HG03135 (cell line): ENCODE measurements around the gene SLC35G3.
A peak's percentile ranks its signal among the peaks of the same experiment; 100 is the strongest.
"Not testable (repeated sequence)": the region's sequence is repeated elsewhere in the genome, so short reads cannot be mapped to it uniquely, and the experiment has no call there.

Experiments used
- ATAC-seq: cut with Tn5 transposase; IDR thresholded peaks from one replicate; pipeline ENCODE4 v1.9.1; 2021; ENCODE audit warnings: mild to moderate bottlenecking, moderate library complexity; ENCODE audit not compliant: unreplicated experiment

Gene SLC35G3

DNA sequence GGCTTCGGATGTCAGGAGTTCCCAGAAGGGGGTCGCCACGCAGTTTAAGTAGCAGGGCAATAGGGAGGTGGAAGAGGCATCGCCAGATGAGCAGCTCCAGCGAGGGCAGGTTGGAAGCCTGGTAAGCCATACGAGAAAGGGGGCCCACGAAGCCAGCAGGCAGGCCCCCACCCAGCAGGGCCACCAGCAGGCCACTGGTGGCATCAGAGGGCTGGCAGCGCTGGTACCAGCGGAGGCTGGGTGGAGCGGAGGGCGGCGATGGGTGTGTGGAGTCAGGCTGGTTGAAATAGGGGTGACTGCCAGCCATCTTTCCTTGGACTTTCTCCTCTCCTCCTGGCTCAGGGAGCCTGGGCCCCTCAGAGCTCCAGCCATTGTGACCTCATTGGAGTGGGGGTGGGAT is at the start of gene SLC35G3:
Gene SLC35G3, minus strand, starts transcription at position 393 of the 400 bp plus-strand sequence. Its CDS starts 86 bp downstream, at position 307.
- not testable (repeated sequence) for ATAC-seq

DNA sequence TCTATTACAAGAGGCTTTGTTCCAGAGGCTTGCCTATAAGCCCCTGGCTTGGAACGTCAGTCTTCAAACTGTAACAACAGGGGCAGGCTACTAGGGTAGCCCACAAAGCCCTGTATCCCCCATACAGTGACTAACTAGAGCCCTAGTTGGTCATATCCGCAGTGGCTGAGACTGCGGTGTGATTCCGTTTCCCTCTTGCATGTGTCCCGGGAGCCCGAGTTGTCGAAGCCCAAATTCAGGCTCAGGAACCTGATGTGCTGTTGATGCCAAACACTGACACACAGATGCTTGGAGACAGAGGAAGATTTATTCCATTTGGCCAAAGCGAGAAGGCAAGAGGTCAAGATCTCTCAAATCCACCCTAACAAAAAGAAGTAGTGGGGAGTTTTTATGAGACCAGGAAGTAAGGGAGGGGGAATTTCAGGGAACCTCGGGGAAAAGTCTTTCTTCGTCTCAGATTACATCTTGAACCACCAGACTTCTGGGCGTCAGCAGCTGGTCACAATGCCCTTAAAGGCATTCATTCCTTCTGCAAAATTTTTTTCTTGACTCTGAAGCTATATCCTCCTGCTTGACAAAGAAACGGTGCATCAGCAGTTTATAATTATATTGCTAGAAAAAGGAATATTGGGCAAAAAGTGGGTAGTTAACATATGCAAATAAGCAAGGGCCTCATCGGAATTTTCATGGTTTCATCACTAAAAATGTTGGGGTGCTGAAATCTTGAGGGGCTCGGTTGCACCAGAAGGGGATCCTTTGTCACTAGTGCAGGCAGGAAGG is 49.6 kb upstream of the SLC35G3 start:
- ATAC-seq = no peak

DNA sequence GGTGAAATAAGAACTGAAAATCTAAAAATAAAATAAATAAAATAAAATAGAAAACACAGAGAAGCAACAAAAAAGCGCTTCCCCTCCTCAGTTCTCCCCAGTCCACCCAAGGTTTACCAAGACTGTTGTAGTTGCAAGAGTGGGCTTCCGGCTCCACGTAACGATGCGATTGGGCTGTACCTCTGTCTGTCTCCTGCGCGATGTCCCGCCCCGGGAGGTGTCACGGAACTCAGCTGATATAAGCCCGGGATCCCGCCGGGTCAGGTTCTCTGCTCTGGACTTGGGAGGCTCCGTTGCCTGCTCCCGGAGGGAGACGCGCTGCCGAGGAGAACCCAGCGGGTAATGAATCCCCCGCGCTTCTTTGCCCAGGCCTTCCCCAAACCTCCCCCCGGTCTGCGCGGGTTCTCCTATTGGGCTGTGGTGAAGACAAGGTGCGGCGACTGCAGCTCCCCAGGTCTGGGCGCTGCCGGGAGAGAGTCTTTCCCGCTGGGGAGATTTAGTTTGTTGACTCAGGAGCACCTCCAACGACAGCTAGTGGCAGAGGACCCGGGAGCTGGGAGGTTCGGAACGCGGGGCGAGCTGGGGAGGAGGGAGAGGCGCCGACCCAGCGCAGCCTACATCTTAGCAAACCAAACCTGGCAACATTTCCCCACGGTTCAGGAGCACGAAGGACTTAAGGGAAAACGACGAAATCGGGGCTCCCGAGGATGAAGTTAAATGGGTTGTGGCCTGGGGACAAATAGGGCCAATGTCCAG is 48.8 kb upstream of the SLC35G3 start, which contains the start of gene SLFN5:
Gene SLFN5, plus strand, starts transcription at position 268 of the 756 bp plus-strand sequence. CDS start 15,619 bp downstream, outside the sequence.
- ATAC-seq = peak; percentile 74

DNA sequence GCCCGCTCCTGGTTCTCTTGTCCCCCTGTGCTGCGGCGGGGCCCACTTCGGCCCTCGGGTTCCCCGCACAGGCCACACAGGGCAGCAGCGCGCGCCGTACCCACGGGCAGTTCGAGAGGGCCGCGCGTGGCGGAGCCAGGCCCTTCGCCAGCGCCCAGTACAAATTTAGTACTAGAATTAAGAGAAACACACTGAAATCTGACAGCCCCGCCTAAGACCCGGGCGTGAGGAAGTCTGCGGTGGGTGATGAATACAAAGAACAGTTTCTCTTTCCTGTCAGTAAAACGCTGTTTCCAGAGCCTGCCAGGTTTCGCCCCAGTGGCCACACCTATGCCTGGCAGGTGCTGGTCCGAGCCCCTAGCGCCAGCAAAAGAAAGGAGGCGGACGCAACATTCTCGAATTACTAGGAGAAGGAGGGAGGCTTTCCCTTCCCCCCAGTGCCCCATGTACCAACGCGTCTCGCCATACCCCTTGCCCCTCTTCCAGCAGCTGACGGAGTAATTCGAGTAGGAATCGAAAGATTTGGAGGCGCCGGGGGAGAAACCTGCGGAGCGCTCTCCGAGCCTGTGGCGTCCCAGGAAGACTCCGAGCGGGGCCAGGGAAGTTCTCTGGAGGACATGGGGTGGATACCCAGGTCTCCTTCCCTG is 48.1 kb upstream of the SLC35G3 start:
- ATAC-seq = peak; percentile 49

DNA sequence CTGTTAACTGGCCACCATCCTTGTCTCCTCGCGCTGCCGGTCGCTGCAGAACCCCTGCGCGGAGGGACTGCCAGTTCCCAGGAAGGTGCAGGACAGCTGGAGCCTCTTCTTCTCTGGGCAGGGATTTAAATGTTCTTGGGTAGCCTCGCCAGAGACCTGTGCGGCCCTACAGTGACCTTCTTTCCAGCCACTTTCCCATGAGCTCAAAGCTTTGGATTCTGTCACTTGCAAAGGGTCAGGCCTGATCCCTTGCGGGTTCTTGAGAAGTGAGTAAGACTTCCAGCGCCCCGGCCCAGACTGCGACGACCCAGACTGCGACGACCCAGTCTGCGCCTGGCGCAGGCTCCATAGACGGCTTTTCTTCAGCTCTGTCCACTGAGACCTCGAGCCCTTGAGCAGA is 47.3 kb upstream of the SLC35G3 start:
- no peak for ATAC-seq

DNA sequence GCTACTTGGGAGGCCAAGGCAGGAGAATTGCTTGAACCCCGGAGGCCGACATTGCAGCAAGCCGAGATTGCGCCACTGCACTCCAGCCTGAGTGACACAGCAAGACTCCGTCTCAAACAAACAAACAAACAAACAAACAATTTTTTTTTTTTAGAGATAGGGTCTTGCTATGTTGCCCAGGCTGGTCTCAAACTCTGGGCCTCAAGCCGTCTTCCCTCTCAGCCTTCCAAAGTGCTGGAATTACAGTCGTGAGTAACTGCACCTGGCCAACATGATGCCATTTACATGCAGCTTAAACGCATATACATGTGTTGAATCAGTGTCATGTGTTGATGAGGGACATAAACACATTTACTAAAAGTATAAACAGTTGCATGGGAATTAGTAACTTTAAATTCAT is 46.7 kb upstream of the SLC35G3 start:
- ATAC-seq = no peak

DNA sequence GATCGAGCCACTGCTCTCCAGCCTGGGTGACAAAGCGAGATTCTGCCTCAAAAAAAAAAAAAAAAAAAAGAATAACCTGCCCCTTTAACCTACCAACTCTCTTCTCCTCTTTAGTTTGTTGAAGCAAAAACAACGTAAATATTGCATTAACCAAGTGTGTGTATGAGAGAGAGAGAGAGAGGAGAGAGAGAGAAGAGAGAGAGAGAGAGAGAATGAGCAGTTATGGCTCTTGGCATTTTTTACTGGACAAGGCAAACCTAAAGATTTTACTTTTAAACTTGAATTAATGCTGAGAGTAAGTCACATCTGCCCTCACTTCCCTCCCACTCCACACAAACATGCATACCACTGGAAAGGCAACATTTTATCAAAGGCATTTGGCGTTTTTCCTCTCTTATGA is 45.6 kb upstream of the SLC35G3 start:
- ATAC-seq = no peak

DNA sequence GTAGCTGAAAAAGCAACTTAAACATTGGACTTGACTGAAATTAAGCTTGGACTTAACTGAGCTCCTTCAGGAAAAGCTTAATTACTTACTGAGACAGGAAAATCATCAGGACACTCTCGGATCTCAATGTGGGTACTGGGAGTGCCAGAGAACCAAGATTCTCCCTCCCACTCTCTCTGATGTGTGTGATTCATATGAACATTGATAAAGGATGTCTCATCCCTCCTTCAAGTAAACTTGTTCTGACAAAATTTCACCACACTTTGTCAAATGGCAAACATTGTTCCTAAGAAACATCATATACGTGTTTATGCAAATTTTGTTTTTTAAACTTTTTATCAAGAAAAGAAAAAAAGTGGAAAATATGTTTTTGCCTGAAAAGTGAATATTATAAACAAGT is 44.6 kb upstream of the SLC35G3 start:
- no peak for ATAC-seq

DNA sequence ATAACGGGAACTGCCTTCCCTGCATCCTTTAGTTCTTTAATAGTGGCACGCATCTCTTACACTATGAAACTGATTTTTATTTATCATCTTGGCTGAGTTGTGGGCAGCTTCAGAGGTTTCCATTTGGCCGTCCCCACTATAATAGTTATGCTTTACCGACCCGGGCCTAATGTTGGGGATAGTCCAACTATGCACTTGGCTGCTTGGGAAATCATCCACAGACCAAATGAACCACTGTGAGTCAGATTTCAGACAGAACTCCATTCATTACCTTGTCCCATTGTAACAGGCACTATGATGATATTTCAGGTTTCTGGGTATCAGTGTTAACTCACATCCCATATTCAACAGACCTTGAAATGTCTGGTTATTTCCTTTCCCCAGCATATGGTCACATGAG is 42.6 kb upstream of the SLC35G3 start:
- no peak for ATAC-seq

DNA sequence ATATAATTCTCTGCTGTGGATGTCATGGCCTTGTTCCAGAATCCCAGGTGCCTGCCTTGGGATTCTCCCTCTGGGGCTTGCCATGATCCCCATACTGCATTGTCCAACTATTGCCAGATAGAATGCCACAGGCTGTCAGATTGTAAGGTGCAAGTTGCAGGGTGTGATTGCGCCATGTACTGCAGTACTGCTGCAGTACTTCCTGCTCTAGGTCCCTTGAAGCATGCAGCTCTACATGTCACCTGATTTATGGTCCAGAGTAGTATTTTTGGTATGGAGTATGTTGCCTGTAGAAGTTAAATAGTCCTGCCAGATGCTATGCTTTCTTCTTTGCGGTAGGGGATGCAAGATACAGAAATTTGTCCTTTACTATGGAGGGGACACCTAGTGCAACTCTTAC is 41.7 kb upstream of the SLC35G3 start:
- ATAC-seq = no peak

DNA sequence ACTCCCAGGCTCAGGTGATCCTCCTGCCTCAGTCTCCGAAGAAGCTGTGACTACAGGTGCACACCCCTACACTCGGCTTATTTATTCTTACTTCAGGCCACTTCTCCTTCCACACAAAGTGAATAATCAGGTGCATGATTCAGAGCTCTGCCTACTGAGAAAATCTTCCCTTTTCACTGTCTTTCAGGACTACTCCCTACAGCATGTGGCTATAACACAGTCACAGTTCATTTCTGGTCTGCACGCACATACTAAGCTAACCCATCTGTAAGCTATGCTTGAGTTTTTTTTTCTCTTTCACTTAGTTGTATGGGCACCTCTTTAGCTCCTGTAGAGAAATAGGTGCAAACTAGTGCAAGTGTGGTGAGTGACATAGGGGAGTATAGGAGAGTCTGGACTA is 41.1 kb upstream of the SLC35G3 start:
- no peak for ATAC-seq

DNA sequence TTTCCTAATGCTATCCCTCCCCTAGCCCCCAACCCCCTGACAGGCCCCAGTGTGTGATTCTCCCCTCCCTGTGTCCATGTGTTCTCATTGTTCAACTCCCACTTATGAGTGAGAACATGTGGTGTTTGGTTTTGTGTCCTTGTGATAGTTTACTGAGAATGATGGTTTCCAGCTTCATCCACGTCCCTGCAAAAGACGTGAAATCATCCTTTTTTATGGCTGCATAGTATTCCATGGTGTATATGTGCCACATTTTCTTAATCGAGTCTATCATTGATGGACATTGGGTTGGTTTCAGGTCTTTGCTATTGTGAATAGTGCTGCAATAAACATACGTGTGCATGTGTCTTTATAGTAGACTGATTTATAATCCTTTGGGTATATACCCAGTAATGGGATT is 40.1 kb upstream of the SLC35G3 start:
- ATAC-seq = not testable (repeated sequence)

DNA sequence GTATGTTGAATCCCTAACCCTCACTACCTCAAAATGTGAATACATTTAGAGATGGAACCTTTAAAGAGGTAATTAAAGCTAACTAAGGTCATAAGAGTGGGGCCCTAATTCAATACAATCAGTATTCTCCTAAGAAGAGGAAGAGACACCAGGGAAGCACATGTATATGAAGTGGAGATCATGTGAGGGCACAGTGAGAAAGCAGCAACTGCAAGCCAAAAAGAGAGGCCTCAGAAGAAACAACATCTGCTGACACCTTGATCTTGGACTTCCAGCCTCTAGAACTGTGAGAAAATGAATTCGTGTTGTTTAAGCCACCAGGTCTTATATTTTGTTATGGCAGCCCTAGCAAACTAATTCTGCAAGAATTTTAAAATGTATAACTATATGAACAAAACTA is 35.4 kb upstream of the SLC35G3 start:
- no peak for ATAC-seq

DNA sequence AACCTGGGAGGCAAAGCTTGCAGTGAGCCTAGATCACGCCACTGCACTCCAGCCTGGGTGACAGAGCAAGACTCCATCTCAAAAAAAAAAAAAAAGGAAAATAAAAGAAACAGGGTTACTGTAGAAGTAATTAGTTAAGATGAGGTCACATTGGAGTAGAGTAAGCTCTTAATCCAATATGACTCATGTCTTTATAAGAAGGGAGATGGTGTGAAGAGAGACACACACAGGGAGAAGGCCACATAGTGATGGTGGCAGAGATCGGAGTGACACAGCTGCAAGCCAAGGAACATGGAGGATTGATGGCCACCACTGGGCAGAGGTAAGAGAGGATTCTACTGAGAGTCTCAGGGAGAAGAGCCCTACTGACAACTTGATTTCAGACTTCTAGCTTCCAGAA is 33.4 kb upstream of the SLC35G3 start:
- no peak for ATAC-seq

DNA sequence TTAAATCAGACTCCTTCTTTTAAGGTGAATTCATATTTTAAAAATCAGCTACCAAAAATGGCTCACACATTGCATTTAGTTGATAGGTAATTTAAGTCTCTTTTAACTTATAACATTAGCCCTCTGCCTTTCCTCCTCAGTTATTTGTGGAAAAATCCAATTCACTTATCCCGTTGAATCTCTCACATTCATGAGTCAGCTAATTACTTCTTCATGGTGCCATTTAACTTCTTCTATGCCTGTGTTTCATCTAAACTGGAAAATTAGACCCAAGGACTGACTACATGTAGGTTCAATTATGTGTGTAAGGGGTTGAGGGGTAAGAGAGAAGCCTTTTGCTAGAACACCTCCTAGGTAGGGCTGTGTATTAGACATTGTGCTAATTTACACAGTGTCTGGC is 30.2 kb upstream of the SLC35G3 start:
- no peak for ATAC-seq

DNA sequence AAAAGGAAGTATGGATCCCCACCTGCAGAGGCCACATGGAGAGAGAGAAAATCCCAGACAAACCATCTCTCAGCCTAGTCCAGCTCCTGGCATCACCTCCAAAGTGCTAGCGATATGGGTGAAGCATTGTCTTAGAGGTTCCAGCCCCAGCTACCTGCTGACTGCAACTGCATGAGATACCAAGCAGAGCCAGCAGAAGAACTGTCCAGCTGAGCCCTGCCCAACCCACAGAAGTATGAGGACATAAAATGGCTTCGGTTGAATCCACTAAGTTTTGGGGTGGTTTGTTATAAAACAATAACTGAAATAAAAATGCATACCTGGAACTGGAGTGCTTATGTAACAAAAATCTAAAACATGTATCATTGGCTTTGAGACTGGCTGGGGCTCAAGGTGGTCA is 28.3 kb upstream of the SLC35G3 start:
- ATAC-seq = no peak

DNA sequence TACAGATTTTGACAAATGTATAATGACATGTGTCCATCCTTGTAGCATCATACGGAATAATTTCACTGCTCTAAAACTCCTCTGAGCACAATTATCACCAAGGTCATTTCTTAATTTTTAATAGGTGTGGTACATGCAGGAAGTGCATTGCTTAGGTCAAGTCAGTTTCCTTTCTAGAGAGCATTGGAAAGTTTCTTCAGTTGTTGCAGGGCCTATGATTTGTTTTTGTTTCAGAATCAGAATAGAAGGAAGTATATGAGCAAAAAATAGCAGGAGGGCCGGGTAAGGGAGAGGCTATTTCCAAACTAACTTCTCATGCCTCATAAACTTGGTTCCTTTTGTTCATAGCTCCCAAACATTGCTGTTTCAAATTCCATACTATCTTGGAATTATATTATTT is 24.7 kb upstream of the SLC35G3 start:
- ATAC-seq = no peak

DNA sequence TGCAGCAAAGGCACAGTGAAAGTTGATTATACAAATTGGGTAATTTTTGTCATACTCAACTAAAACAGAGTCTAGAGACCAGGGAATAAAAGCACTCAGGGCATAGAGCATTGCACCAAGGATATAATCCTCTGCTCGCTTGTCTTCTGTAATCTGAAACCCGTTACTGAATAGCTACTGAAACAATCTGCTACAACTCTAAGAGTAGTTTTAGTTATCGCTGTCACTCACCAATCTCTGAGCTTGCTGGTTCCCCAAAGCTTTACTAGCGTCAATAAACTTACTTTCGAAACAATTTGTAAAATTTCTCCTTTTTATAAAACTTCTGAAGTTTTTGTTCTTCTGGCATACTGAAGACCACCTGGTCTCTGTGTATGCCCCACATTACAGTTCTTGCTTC is 22.9 kb upstream of the SLC35G3 start:
- no peak for ATAC-seq

DNA sequence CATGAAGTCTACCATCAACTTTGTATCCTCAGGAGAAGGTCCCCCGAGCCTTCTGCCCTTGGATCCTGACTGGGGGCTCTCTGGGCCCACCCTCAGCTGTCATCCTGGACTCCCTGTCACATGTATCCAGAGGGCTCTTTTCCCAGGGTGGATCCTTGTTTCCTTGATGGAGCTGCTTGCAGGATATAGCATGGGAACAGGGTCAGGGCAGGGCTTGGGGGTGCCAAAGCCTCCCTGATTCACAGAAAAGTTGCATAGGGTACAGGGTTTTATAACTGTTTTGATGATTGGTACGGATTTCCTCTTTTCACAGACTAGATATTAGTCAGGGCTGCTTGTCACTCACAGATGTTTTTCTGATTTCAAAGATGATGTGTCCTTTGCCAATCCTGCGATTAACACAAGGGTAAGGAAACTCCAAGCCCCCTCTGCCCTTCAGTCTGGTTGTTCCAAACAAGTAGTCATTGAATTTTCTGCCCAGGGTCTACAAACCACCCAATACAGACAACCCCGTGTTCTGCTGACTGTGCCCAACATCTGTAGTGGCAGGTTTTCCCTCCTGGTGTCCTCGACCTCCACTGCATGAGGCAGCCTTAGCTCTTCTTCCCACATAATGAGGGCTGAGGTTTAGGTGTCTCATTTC is 20.6 kb upstream of the SLC35G3 start:
- ATAC-seq = no peak

DNA sequence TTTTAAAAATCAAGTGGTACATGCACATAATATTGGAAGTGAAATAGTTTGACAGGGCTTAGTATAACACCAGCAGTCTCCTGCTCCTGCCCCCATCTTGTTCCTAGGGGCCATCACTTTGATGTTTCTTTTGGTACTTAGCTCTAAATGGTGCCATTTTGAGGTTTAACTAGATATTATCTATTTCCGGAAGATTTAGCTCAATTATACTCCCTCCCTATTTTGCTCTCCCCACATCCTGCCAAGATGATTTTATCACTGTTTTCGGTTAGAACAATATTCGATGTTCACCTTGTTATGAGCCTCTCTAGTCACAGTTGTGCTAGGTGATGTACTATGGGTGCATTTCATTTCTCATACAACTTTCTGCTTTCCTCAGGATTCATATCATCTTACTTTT is 20.0 kb upstream of the SLC35G3 start:
- no peak for ATAC-seq

DNA sequence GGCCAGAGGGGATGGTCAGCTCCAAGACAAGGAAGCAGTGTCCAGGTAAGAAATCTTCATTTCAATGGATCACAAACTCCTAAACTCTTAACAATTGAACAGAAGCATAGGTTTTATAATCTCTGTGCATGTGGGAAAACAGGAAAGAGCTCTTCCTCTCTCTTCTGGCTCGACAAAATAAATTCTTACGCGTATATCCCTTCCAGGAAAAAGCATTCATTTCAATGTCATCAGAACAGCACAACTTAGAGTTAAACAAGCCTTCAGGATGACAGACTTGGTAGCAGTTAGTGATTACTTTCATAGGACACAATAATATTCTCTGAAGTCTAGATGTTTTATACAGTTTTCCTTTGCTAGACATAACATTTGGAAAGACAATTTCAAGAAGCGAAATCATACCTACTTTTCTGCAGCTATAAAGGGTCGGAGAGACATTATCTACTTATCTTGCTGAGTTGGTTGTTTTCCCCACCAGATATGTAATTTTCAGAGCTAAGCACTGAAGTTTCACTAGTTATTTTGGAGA is 19.3 kb upstream of the SLC35G3 start:
- ATAC-seq = no peak
